A549 (cell line): ENCODE measurements around the gene EXPH5. TPM values are rescaled to one million over a fixed set of nuclear protein-coding genes. Genes with fewer than 3 reads are reported as not detected.
"Not testable (repeated sequence)": the region's sequence is repeated elsewhere in the genome, so short reads cannot be mapped to it uniquely, and the experiment has no call there.

Experiments used
- ATAC-seq, 2 experiments: fragments of 200-7000 bp in 1 of 2; fragments of >200 bp in 1 of 2; cut with Nextera tagmentation in 1 of 2; cut with Tn5 transposase in 1 of 2; 3 replicates each; pipeline versions ENCODE4 v1.8.0 to v1.9.1; 2018 to 2020; ENCODE audit warnings: mild to moderate bottlenecking in 1 of 2, moderate library complexity in 1 of 2
- CTCF ChIA-PET: fragments of 300-600 bp; sonication (Branson Sonifier 250); formaldehyde crosslinking; extraction: SDS; loops from one replicate; lab custom pipeline; 2021; ENCODE audit warnings: antibody characterized with exemption, inconsistent platforms; lab: Yijun Ruan, JAX
- POLR2A ChIA-PET: fragments of 350-600 bp; formaldehyde crosslinking; extraction: SDS; loops from one replicate; lab custom pipeline; 2021; ENCODE audit warnings: antibody characterized with exemption, inconsistent platforms; lab: Yijun Ruan, JAX
- DNase-seq, 2 experiments: peaks; one replicate each; pipeline versions ENCODE4 v3.0.0 to v3.0.0-alpha.2; 2011 to 2016; ENCODE audit warnings: low read depth in 1 of 2, low spot score in 1 of 2
- FAIRE-seq: peaks from 2 replicates; lab custom pipeline; 2011; peaks lifted over from hg19 to GRCh38; lab: Jason Lieb, UNC
- H3K27ac ChIP-seq, 2 experiments: fragments of >200 bp; sonication (Bioruptor Twin); formaldehyde crosslinking; 3 replicates each; pipeline ENCODE4 v1.5.1; 2016 to 2017
- H3K4me1 ChIP-seq: fragments of >200 bp; sonication (Bioruptor Twin); formaldehyde crosslinking; 3 replicates; pipeline ENCODE4 v1.6.1; 2016
- H3K4me2 ChIP-seq: fragments of >200 bp; sonication (Bioruptor Twin); formaldehyde crosslinking; 3 replicates; pipeline ENCODE4 v1.6.1; 2016
- H3K4me3 ChIP-seq: fragments of >200 bp; sonication (Bioruptor Twin); formaldehyde crosslinking; 3 replicates; pipeline ENCODE4 v1.5.1; 2016
- H3K9me3 ChIP-seq: fragments of >200 bp; sonication (Bioruptor Twin); formaldehyde crosslinking; 3 replicates; pipeline ENCODE4 v1.6.1; 2016
- CBX2 ChIP-seq: fragments of 200-600 bp; sonication (generic); IDR thresholded peaks from 2 replicates; pipeline ENCODE4 v1.6.1; 2016; ENCODE audit warnings: low read depth, mild to moderate bottlenecking, borderline replicate concordance
- CEBPB ChIP-seq, 2 experiments: fragments of >200 bp in 1 of 2; sonication (Bioruptor Twin) in 1 of 2; formaldehyde crosslinking in 1 of 2; IDR thresholded peaks; 2 replicates each; pipeline ENCODE4 v1.6.1; 2012 to 2016
- CHD4 ChIP-seq: fragments of 200-600 bp; sonication (generic); IDR thresholded peaks from 2 replicates; pipeline ENCODE4 v1.6.1; 2016; ENCODE audit warnings: antibody characterized with exemption, mild to moderate bottlenecking, borderline replicate concordance
- EHF ChIP-seq: fragments of 250-450 bp; sonication (Bioruptor Pico); IDR thresholded peaks from 2 replicates; pipeline ENCODE4 v1.5.0; 2020; ENCODE audit warnings: mild to moderate bottlenecking
- EP300 ChIP-seq, 2 experiments: fragments of >200 bp; sonication (Bioruptor Twin); formaldehyde crosslinking; IDR thresholded peaks; 2 replicates in 1 of 2; 3 replicates in 1 of 2; pipeline ENCODE4 v1.6.1; 2016 to 2017
- ESRRA ChIP-seq: fragments of 150-350 bp; IDR thresholded peaks from 2 replicates; pipeline ENCODE4 v1.6.1; 2014; ENCODE audit warnings: mild to moderate bottlenecking, low read length, borderline replicate concordance
- GATA3 ChIP-seq: IDR thresholded peaks from 2 replicates; pipeline ENCODE4 v1.6.1; 2012; ENCODE audit warnings: borderline replicate concordance
- HOXB13 ChIP-seq: fragments of 250-450 bp; sonication (Bioruptor Pico); IDR thresholded peaks from 2 replicates; pipeline ENCODE4 v1.5.0; 2020; ENCODE audit warnings: low read depth, mild to moderate bottlenecking, moderate library complexity
- JUNB ChIP-seq: fragments of >200 bp; sonication (Bioruptor Twin); formaldehyde crosslinking; IDR thresholded peaks from 2 replicates; pipeline ENCODE4 v1.6.1; 2016
- MAFK ChIP-seq: fragments of 450-650 bp; IDR thresholded peaks from 2 replicates; pipeline ENCODE4 v1.6.1; 2014; ENCODE audit not compliant: partially characterized antibody
- MYC ChIP-seq: IDR thresholded peaks from 2 replicates; pipeline ENCODE4 v1.6.1; 2012; ENCODE audit warnings: mild to moderate bottlenecking, inconsistent platforms, low read length, improper control_type of control experiment, borderline replicate concordance
- NR3C1 ChIP-seq: fragments of >200 bp; sonication (Bioruptor Twin); formaldehyde crosslinking; IDR thresholded peaks from 3 replicates; pipeline ENCODE4 v1.6.1; 2017
- PBX3 ChIP-seq: IDR thresholded peaks from 2 replicates; pipeline ENCODE4 v1.6.1; 2012
- POLR2A ChIP-seq: IDR thresholded peaks from 2 replicates; pipeline ENCODE4 v1.6.1; 2012; ENCODE audit warnings: mild to moderate bottlenecking, low read length
- RNF2 ChIP-seq: fragments of 200-600 bp; sonication (generic); IDR thresholded peaks from 2 replicates; pipeline ENCODE4 v1.6.1; 2016; ENCODE audit warnings: low read depth, mild to moderate bottlenecking, antibody characterized with exemption, moderate library complexity, borderline replicate concordance
- SMC3 ChIP-seq: fragments of >200 bp; sonication (Bioruptor Twin); formaldehyde crosslinking; IDR thresholded peaks from 3 replicates; pipeline ENCODE4 v1.6.1; 2018; ENCODE audit warnings: inconsistent platforms
- USF2 ChIP-seq: fragments of 450-650 bp; IDR thresholded peaks from 2 replicates; pipeline ENCODE4 v1.6.1; 2014; ENCODE audit warnings: antibody characterized with exemption
- ZFP36 ChIP-seq: fragments of 450-650 bp; IDR thresholded peaks from 2 replicates; pipeline ENCODE4 v1.6.1; 2014; ENCODE audit warnings: borderline replicate concordance; ENCODE audit not compliant: partially characterized antibody
- WGBS: methylation state at CpG from one replicate; pipeline ENCODE4 v1.1.6; 2017; ENCODE audit errors: missing lambda C conversion rate; 5-methylcytosine and 5-hydroxymethylcytosine counted together
- polyA minus RNA-seq: library from RNA; depleted of rRNA, polyadenylated mRNA; stranded (reverse); fragments of >200 nt; gene quantifications from 2 replicates; pipeline ENCODE4 v1.2.3, GENCODE V29; 2011; rRNA and poly(A)+ RNA removed
- polyA plus RNA-seq, 4 experiments: library from polyadenylated mRNA; depleted of rRNA in 3 of 4; stranded (reverse); fragments of >200 nt; fragmentation: RNase III in 1 of 4; extraction: RNeasy Plus Mini Kit Qiagen cat#74134 plus additional on column Dnase treatment in 1 of 4; gene quantifications; 2 replicates in 3 of 4; 3 replicates in 1 of 4; pipeline ENCODE4 v1.2.3, GENCODE V29; 2011 to 2017
- TF ChIP-seq, protein P1 (sequence below): IDR thresholded peaks from 2 replicates; pipeline ENCODE4 v1.6.1; 2012
- TF ChIP-seq, protein P2 (sequence below): fragments of 250-450 bp; sonication (Bioruptor Pico); IDR thresholded peaks from 2 replicates; pipeline ENCODE4 v1.5.0; 2021; ENCODE audit warnings: mild to moderate bottlenecking, moderate library complexity, borderline replicate concordance

Gene EXPH5, protein sequence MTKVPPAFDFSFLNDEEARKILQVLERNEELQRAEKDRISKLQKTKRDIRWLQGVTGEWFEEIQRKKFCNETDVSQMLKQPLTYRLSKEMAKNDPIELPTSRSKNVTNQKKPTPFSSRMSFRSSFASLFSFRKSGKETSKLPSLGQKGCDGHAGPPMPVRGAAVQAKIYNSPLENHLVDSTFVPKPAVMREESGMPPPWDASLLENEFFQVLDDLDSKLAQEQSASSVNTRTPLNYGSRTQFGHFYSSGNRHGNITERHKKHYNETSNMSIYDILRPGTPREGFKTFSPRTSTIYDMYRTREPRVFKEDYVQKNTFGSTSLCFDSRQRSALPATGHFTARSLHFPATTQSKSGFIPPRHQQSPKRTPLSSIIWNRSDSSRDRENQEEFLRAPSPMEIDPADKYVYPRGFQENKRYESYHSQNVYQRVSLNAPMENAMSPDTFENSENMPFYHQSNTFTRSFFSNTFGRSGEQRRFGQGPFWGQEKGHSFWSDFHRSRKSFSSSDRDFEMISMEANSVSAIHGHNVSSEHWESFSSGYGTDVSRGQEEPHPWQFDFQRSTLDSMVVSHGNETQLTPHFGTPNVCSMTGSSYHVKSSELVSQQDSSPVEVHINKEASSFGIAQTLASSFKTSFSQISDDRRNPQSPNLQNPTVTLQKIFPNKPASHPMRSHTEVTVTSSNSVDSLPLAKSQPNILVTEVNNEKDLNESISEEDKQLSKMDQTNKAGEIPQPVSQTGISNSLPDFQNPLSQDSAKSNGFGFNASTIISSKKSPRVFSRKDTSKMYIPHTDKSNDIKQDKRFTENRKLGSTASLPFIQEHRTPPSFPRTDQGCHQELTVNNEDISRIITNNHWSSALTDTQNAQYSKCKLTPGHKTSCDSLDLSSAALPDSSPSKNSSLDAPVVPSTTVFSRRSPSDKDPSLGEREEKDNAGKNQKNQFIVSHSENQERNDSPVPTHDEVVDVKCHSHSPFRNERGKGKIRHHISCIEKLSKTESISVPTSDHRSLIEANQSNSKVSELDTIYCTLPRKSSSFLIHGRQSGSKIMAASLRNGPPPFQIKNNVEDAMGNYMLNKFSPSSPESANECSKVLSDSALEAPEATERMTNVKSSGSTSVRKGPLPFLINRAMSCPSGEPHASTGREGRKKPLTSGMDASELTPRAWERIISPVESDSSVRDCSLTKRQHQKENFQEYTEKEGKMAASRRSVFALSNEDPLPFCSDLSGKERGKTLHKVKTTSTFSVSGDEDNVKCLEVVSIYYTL (N-terminal part only)
- polyA plus RNA-seq (2011; rRNA removed): 0.37 and 0.41 TPM in 2 replicates
- 0.01 TPM in 2 replicates for polyA plus RNA-seq (2012; cell fraction: cytosol; rRNA removed)
- 0.01 and 0.04 TPM in 2 replicates for polyA plus RNA-seq (2012; cell fraction: nucleus; rRNA removed)
- polyA plus RNA-seq (2017; fragmentation: RNase III; extraction: RNeasy Plus Mini Kit Qiagen cat#74134 plus additional on column Dnase treatment): 0.01 to 0.03 TPM (median 0.01 TPM) in 3 replicates
- 1.1 and 1.4 TPM in 2 replicates for polyA minus RNA-seq

DNA sequence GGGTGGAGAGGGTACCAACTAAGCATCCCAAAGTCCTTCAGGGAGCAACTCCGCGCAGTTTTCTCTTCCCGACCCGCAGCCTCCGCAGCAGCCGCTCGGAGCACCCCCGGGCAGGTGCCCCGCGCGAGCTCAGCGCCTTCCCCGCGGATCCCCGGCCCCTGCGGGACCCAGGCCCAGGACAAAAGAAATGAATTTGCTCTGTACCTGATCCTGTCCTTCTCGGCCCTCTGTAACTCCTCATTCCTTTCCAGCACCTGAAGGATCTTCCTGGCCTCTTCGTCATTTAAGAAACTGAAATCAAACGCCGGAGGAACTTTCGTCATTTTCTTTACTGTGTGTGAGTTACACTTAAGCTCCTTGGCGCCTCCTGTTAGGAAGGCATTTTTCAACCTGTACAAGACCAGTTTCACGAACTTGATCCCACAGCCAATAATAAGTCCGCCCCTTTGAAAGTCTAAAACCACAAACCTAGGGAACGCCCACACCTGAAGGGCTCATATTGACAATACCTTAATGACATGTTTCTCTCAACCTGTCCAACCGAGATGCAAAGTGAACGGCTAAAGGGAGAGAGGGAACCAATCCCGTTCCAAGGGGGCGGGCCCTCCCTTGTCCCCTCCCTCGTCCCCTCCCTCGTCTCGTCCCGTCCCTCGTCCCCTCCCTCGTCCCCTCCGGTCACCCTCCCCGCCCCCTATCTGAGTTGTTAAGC, at the start of gene EXPH5:
Gene EXPH5 (minus strand): TSS at position 555 of the 709 bp plus-strand sequence. CDS start 232 bp downstream, at position 323.
- H3K4me2 ChIP-seq: peak within 1 kb of the TSS; percentile 96
- H3K4me1 ChIP-seq: no peaks in the 10 kb centered on the region
- peak; percentile 71 to 76 for DNase-seq
- no peaks in the 10 kb centered on the region for H3K9me3 ChIP-seq
- FAIRE-seq: no peak
- WGBS: under 1% methylated on average over 16 of the region's 37 CpGs
- ChIA-PET POLR2A (no interaction called here), CTCF (interaction anchor here (0.6 to 0.7 kb wide), 2 partner anchors 95 to 102 kb away, joined by 3 to 4 read pairs; partner anchors contain the start of gene POGLUT3)
- TF ChIP-seq CHD4 (no peak), ESRRA (no peak), NR3C1 (no peak), HOXB13 (no peak), POLR2A (no peak), CBX2 (no peak), USF2 (no peak), ZFP36 (no peak), CEBPB (IDR thresholded peaks at IDR 0.05) (no peak), MAFK (no peak), SMC3 (no peak), GATA3 (no peak), PBX3 (no peak), EP300 (IDR thresholded peaks at IDR 0.05) (no peak), RNF2 (no peak), MYC (no peak), EHF (CRISPR knock-in tag) (no peak), JUNB (no peak)
- TF ChIP-seq, protein P1, sequence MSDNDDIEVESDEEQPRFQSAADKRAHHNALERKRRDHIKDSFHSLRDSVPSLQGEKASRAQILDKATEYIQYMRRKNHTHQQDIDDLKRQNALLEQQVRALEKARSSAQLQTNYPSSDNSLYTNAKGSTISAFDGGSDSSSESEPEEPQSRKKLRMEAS: no peak
- TF ChIP-seq, protein P2, sequence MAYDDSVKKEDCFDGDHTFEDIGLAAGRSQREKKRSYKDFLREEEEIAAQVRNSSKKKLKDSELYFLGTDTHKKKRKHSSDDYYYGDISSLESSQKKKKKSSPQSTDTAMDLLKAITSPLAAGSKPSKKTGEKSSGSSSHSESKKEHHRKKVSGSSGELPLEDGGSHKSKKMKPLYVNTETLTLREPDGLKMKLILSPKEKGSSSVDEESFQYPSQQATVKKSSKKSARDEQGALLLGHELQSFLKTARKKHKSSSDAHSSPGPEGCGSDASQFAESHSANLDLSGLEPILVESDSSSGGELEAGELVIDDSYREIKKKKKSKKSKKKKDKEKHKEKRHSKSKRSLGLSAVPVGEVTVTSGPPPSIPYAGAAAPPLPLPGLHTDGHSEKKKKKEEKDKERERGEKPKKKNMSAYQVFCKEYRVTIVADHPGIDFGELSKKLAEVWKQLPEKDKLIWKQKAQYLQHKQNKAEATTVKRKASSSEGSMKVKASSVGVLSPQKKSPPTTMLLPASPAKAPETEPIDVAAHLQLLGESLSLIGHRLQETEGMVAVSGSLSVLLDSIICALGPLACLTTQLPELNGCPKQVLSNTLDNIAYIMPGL: no peak
- H3K4me3 ChIP-seq: peak within 1 kb of the TSS; percentile 82
- H3K27ac ChIP-seq: peak within 1 kb of the TSS; percentile 52 to 70; a peak in 5 of 6 replicates
- peak; percentile 92 to 96 for ATAC-seq

GRCh38 chr11:108641752-108642151, 48.2 kb upstream of the EXPH5 start:
- CTCF ChIA-PET: interaction anchor here (1.6 kb wide), 1 partner anchor 14 kb away, joined by 4 read pairs; no protein-coding TSS in a partner anchor
- not testable (repeated sequence) for DNase-seq

More at GRCh38 chr11:108641752-108642151, 48.2 kb upstream of the EXPH5 start:
- FAIRE-seq, ATAC-seq, H3K27ac ChIP-seq, H3K9me3 ChIP-seq, POLR2A ChIA-PET, H3K4me3 ChIP-seq, H3K4me2 ChIP-seq, H3K4me1 ChIP-seq: not testable (repeated sequence)
- WGBS: 90% methylated on average over 1 of the region's 1 CpG
